ENCODE measurements around the gene BTF3L4. TPM values are rescaled to one million over a fixed set of nuclear protein-coding genes. Genes with fewer than 3 reads are reported as not detected.

BTF3L4 gene
- total and polyA plus RNA-seq, 2 experiments from 2014 or later = 112 to 154 TPM

DNA sequence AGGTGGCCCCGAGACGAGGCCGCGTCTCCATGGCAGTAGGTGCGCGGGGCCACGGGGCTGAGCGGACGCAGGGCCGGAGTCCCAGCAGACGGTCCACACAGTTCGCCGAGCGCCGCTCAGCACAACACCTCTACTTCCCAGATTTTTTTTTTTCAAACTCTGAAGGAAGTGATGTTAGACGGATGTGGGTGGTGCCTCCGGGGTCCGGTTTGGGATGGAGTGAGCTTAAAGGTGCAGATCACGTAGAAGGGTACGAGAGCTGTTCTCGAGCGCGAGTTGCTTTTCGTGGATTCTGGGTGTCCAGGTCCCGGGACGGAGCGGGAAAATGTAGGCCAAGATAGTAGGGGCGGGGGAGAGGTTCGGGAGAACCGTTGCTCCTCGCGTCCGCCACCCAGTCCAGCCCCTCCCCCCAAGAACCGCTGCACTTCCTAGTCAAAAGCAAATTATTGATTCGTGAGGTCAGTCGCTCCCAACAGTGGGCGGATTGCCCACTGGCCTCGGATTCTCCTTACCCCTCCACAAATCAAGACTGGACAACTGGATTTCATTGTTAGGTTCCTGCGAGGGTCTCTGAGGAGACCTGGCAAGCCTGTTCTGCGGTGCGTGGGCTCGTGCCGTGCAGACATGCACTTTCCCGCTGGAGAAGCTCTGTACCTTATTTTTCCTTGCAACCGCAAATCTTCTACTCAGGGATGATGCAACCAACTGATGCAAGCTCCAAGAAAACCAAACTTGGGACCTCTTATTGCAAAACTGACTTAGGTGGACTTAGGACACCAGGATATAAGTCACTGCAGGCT is 829 bp upstream of the BTF3L4 start, which contains the start of gene TXNDC12:
TSS of gene TXNDC12 (minus strand) at position 126 of the 800 bp plus-strand sequence. CDS start at position 31, 95 bp downstream.
- H3F3A ChIP-seq (replicated peaks; ENCODE audit: low read depth) = no peaks in the 10 kb centered on the region; the same call in 1 of the 2 replicates
- H3K4me3 ChIP-seq = peak within 1 kb of the TSS; percentile 83
- H3K27me3 ChIP-seq (ENCODE audit: insufficient read depth) = no peaks in the 10 kb centered on the region
- no peaks in the 10 kb centered on the region for H3K9me2 ChIP-seq (ENCODE audit: insufficient read depth)
- Mint-ChIP-seq H3K4me3 (peak within 1 kb of the TSS; percentile 98), H3K9me3 (no peaks in the 10 kb centered on the region), H3K36me3 (ENCODE audit: low read depth) (peaks cover 44% of the 10 kb centered on the region), H3K27ac (peak within 1 kb of the TSS; percentile 100), H3K27me3 (ENCODE audit: insufficient read depth, low read depth, poor library complexity) (peaks cover 8% of the 10 kb centered on the region), H3K4me1 (peaks cover 24% of the 10 kb centered on the region)
- H3K4me2 ChIP-seq = peak within 1 kb of the TSS; percentile 86
- peak; percentile 96 for DNase-seq (ENCODE audit: low spot score)
- peaks cover 20% of the 10 kb centered on the region for H3K4me1 ChIP-seq (ENCODE audit: insufficient read depth)
- ATAC-seq = peak; percentile 80
- TF ChIP-seq POLR2AphosphoS5 (IDR thresholded peaks at IDR 0.05; ENCODE audit: low read depth) (peak; percentile 91), STAT1 (IDR thresholded peaks at IDR 0.05; ENCODE audit: unreplicated experiment) (no peak), EZH2 (IDR thresholded peaks at IDR 0.05; ENCODE audit: low read depth, unreplicated experiment) (no peak), CREB1 (CRISPR knock-in tag; IDR thresholded peaks at IDR 0.05; ENCODE audit: low read depth) (peak; percentile 77), ZNF114 (CRISPR knock-in tag; IDR thresholded peaks at IDR 0.05) (no peak), NANOG (IDR thresholded peaks at IDR 0.05; ENCODE audit: borderline replicate concordance) (no peak), ZNF331 (CRISPR knock-in tag; IDR thresholded peaks at IDR 0.05; ENCODE audit: low read depth) (no peak), EZH2phosphoT487 (IDR thresholded peaks at IDR 0.05; ENCODE audit: unreplicated experiment) (no peak), JUNB (IDR thresholded peaks at IDR 0.05; ENCODE audit: unreplicated experiment) (no peak)
- TF ChIP-seq, protein P1, sequence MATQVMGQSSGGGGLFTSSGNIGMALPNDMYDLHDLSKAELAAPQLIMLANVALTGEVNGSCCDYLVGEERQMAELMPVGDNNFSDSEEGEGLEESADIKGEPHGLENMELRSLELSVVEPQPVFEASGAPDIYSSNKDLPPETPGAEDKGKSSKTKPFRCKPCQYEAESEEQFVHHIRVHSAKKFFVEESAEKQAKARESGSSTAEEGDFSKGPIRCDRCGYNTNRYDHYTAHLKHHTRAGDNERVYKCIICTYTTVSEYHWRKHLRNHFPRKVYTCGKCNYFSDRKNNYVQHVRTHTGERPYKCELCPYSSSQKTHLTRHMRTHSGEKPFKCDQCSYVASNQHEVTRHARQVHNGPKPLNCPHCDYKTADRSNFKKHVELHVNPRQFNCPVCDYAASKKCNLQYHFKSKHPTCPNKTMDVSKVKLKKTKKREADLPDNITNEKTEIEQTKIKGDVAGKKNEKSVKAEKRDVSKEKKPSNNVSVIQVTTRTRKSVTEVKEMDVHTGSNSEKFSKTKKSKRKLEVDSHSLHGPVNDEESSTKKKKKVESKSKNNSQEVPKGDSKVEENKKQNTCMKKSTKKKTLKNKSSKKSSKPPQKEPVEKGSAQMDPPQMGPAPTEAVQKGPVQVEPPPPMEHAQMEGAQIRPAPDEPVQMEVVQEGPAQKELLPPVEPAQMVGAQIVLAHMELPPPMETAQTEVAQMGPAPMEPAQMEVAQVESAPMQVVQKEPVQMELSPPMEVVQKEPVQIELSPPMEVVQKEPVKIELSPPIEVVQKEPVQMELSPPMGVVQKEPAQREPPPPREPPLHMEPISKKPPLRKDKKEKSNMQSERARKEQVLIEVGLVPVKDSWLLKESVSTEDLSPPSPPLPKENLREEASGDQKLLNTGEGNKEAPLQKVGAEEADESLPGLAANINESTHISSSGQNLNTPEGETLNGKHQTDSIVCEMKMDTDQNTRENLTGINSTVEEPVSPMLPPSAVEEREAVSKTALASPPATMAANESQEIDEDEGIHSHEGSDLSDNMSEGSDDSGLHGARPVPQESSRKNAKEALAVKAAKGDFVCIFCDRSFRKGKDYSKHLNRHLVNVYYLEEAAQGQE (IDR thresholded peaks at IDR 0.05; ENCODE audit: unreplicated experiment) = no peak
- TF ChIP-seq, protein P2, sequence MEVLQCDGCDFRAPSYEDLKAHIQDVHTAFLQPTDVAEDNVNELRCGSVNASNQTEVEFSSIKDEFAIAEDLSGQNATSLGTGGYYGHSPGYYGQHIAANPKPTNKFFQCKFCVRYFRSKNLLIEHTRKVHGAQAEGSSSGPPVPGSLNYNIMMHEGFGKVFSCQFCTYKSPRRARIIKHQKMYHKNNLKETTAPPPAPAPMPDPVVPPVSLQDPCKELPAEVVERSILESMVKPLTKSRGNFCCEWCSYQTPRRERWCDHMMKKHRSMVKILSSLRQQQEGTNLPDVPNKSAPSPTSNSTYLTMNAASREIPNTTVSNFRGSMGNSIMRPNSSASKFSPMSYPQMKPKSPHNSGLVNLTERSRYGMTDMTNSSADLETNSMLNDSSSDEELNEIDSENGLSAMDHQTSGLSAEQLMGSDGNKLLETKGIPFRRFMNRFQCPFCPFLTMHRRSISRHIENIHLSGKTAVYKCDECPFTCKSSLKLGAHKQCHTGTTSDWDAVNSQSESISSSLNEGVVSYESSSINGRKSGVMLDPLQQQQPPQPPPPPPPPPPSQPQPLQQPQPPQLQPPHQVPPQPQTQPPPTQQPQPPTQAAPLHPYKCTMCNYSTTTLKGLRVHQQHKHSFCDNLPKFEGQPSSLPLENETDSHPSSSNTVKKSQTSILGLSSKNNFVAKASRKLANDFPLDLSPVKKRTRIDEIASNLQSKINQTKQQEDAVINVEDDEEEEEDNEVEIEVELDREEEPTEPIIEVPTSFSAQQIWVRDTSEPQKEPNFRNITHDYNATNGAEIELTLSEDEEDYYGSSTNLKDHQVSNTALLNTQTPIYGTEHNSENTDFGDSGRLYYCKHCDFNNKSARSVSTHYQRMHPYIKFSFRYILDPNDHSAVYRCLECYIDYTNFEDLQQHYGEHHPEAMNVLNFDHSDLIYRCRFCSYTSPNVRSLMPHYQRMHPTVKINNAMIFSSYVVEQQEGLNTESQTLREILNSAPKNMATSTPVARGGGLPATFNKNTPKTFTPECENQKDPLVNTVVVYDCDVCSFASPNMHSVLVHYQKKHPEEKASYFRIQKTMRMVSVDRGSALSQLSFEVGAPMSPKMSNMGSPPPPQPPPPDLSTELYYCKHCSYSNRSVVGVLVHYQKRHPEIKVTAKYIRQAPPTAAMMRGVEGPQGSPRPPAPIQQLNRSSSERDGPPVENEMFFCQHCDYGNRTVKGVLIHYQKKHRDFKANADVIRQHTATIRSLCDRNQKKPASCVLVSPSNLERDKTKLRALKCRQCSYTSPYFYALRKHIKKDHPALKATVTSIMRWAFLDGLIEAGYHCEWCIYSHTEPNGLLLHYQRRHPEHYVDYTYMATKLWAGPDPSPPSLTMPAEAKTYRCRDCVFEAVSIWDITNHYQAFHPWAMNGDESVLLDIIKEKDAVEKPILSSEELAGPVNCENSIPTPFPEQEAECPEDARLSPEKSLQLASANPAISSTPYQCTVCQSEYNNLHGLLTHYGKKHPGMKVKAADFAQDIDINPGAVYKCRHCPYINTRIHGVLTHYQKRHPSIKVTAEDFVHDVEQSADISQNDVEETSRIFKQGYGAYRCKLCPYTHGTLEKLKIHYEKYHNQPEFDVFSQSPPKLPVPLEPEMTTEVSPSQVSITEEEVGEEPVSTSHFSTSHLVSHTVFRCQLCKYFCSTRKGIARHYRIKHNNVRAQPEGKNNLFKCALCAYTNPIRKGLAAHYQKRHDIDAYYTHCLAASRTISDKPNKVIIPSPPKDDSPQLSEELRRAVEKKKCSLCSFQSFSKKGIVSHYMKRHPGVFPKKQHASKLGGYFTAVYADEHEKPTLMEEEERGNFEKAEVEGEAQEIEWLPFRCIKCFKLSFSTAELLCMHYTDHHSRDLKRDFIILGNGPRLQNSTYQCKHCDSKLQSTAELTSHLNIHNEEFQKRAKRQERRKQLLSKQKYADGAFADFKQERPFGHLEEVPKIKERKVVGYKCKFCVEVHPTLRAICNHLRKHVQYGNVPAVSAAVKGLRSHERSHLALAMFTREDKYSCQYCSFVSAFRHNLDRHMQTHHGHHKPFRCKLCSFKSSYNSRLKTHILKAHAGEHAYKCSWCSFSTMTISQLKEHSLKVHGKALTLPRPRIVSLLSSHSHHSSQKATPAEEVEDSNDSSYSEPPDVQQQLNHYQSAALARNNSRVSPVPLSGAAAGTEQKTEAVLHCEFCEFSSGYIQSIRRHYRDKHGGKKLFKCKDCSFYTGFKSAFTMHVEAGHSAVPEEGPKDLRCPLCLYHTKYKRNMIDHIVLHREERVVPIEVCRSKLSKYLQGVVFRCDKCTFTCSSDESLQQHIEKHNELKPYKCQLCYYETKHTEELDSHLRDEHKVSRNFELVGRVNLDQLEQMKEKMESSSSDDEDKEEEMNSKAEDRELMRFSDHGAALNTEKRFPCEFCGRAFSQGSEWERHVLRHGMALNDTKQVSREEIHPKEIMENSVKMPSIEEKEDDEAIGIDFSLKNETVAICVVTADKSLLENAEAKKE (CRISPR knock-in tag; IDR thresholded peaks at IDR 0.05) = no peak
- TF ChIP-seq, protein P3, sequence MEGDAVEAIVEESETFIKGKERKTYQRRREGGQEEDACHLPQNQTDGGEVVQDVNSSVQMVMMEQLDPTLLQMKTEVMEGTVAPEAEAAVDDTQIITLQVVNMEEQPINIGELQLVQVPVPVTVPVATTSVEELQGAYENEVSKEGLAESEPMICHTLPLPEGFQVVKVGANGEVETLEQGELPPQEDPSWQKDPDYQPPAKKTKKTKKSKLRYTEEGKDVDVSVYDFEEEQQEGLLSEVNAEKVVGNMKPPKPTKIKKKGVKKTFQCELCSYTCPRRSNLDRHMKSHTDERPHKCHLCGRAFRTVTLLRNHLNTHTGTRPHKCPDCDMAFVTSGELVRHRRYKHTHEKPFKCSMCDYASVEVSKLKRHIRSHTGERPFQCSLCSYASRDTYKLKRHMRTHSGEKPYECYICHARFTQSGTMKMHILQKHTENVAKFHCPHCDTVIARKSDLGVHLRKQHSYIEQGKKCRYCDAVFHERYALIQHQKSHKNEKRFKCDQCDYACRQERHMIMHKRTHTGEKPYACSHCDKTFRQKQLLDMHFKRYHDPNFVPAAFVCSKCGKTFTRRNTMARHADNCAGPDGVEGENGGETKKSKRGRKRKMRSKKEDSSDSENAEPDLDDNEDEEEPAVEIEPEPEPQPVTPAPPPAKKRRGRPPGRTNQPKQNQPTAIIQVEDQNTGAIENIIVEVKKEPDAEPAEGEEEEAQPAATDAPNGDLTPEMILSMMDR (conservative IDR thresholded peaks at IDR 0.05; ENCODE audit: low read depth in 2 of 2) = no peak
- TF ChIP-seq, protein P4, sequence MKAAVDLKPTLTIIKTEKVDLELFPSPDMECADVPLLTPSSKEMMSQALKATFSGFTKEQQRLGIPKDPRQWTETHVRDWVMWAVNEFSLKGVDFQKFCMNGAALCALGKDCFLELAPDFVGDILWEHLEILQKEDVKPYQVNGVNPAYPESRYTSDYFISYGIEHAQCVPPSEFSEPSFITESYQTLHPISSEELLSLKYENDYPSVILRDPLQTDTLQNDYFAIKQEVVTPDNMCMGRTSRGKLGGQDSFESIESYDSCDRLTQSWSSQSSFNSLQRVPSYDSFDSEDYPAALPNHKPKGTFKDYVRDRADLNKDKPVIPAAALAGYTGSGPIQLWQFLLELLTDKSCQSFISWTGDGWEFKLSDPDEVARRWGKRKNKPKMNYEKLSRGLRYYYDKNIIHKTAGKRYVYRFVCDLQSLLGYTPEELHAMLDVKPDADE (IDR thresholded peaks at IDR 0.05) = peak; percentile 65
- peak within 1 kb of the TSS; percentile 99 for H3K27ac ChIP-seq (ENCODE audit: low read depth)
- H3K36me3 ChIP-seq (ENCODE audit: insufficient read depth) = peaks cover 5% of the 10 kb centered on the region
- peak within 1 kb of the TSS; percentile 67; the same call in 1 of the 2 replicates for H2AFZ ChIP-seq
- peaks cover 85% of the 10 kb centered on the region for H3K79me2 ChIP-seq (replicated peaks; ENCODE audit: insufficient read depth)
- 0 out of 2 replicates have a peak, but pooled peaks cover 13% of the 10 kb centered on the region for H4K20me1 ChIP-seq (replicated peaks; ENCODE audit: insufficient read depth)
